Measurements from ENCODE around the gene NXPH1. TPM values are rescaled to one million over a fixed set of nuclear protein-coding genes. Genes with fewer than 3 reads are reported as not detected.

Gene NXPH1
- total RNA-seq, 1 experiment from 2014 or later = not detected

- Histone ChIP-seq H3K27me3 (replicated peaks; ENCODE audit: insufficient read depth, low read depth, low read length, poor library complexity) (no peaks in the 10 kb centered on the region), H3K4me3 (ENCODE audit: low read depth, low read length, poor library complexity, severe bottlenecking) (no peak overlapping the region), H3K9me3 (ENCODE audit: low read depth, low read length, poor library complexity, severe bottlenecking) (no peaks in the 10 kb centered on the region), H3K4me1 (ENCODE audit: insufficient read depth, low read length, poor library complexity, severe bottlenecking) (no peaks in the 10 kb centered on the region), H3K36me3 (ENCODE audit: insufficient read depth, low read length, poor library complexity, severe bottlenecking) (no peaks in the 10 kb centered on the region), H3K27ac (ENCODE audit: low read depth, low read length, poor library complexity, severe bottlenecking) (no peak overlapping the region)
- BruUV-seq (replicated peaks) = no TSS peak
- intact Hi-C loops (cut with micrococcal nuclease; ENCODE audit: unreplicated experiment) = no loop called here
- TF ChIP-seq CTCF (conservative IDR thresholded peaks at IDR 0.05; ENCODE audit: low read depth, low read length) = no peak
- no peak for TF ChIP-seq EZH2 (IDR thresholded peaks at IDR 0.05; ENCODE audit: borderline replicate concordance, low read depth, low read length, poor library complexity, severe bottlenecking)
- ChIA-PET CTCF (no interaction called here), POLR2A (ENCODE audit: low non-redundant PET) (no interaction called here)
- DNase-seq (ENCODE audit: low spot score) = no peak
Observed at GRCh38 chr7:8615019-8615418, 181.6 kb downstream of the NXPH1 start.

- H3K36me3 ChIP-seq (ENCODE audit: insufficient read depth, low read length, poor library complexity, severe bottlenecking) = no peaks in the 10 kb centered on the region
- BruUV-seq (replicated peaks) = no TSS peak
- intact Hi-C loops (cut with micrococcal nuclease; ENCODE audit: unreplicated experiment) = no loop called here
- no peak overlapping the region for H3K4me3 ChIP-seq (ENCODE audit: low read depth, low read length, poor library complexity, severe bottlenecking)
- H3K27ac ChIP-seq (ENCODE audit: low read depth, low read length, poor library complexity, severe bottlenecking) = no peak overlapping the region
- H3K4me1 ChIP-seq (ENCODE audit: insufficient read depth, low read length, poor library complexity, severe bottlenecking) = no peaks in the 10 kb centered on the region
- DNase-seq (ENCODE audit: low spot score) = no peak
- ChIA-PET POLR2A (ENCODE audit: low non-redundant PET) (no interaction called here), CTCF (no interaction called here)
- no peaks in the 10 kb centered on the region for H3K9me3 ChIP-seq (ENCODE audit: low read depth, low read length, poor library complexity, severe bottlenecking)
- TF ChIP-seq CTCF (conservative IDR thresholded peaks at IDR 0.05; ENCODE audit: low read depth, low read length) = no peak
- no peak for TF ChIP-seq EZH2 (IDR thresholded peaks at IDR 0.05; ENCODE audit: borderline replicate concordance, low read depth, low read length, poor library complexity, severe bottlenecking)
- H3K27me3 ChIP-seq (replicated peaks; ENCODE audit: insufficient read depth, low read depth, low read length, poor library complexity) = no peaks in the 10 kb centered on the region
Observed at GRCh38 chr7:8618441-8619070, 185.1 kb downstream of the NXPH1 start.

- intact Hi-C loops (cut with micrococcal nuclease; ENCODE audit: unreplicated experiment) = no loop called here
Observed at GRCh38 chr7:8620169-8620568, 186.8 kb downstream of the NXPH1 start.

More at GRCh38 chr7:8620169-8620568, 186.8 kb downstream of the NXPH1 start:
- BruUV-seq (replicated peaks) = no TSS peak
- H3K9me3 ChIP-seq (ENCODE audit: low read depth, low read length, poor library complexity, severe bottlenecking) = no peaks in the 10 kb centered on the region
- TF ChIP-seq CTCF (conservative IDR thresholded peaks at IDR 0.05; ENCODE audit: low read depth, low read length) = no peak
- no peak for TF ChIP-seq EZH2 (IDR thresholded peaks at IDR 0.05; ENCODE audit: borderline replicate concordance, low read depth, low read length, poor library complexity, severe bottlenecking)
- no peaks in the 10 kb centered on the region for H3K36me3 ChIP-seq (ENCODE audit: insufficient read depth, low read length, poor library complexity, severe bottlenecking)
- no peak overlapping the region for H3K4me3 ChIP-seq (ENCODE audit: low read depth, low read length, poor library complexity, severe bottlenecking)
- no peaks in the 10 kb centered on the region for H3K27me3 ChIP-seq (replicated peaks; ENCODE audit: insufficient read depth, low read depth, low read length, poor library complexity)
- H3K4me1 ChIP-seq (ENCODE audit: insufficient read depth, low read length, poor library complexity, severe bottlenecking) = no peaks in the 10 kb centered on the region
- CTCF ChIA-PET = no interaction called here
- H3K27ac ChIP-seq (ENCODE audit: low read depth, low read length, poor library complexity, severe bottlenecking) = no peak overlapping the region
- POLR2A ChIA-PET (ENCODE audit: low non-redundant PET) = no interaction called here
- DNase-seq (ENCODE audit: low spot score) = no peak

Data from A673 (cell line).